GM19455 (cell line): ENCODE data around the gene GARIN6.
A peak's percentile ranks its signal among the peaks of the same experiment; 100 is the strongest.
"Not testable (repeated sequence)": the region's sequence is repeated elsewhere in the genome, so short reads cannot be mapped to it uniquely, and the experiment has no call there.

ENCODE experiments used
- ATAC-seq: cut with Tn5 transposase; IDR thresholded peaks from one replicate; pipeline ENCODE4 v1.9.1; 2021; ENCODE audit not compliant: unreplicated experiment

GARIN6 gene

GRCh38 chr12:99647453-99647852, at the start of gene GARIN6:
Gene GARIN6, plus strand, starts transcription at chr12:99647753. Its CDS starts 422 bp downstream, at chr12:99648175.
- no peak for ATAC-seq

GRCh38 chr12:99598785-99599184, 48.8 kb upstream of the GARIN6 start:
- no peak for ATAC-seq

GRCh38 chr12:99600388-99600787, 47.2 kb upstream of the GARIN6 start:
- ATAC-seq: peak; percentile 67

- no peak for ATAC-seq
Measured at GRCh38 chr12:99609455-99610181, 37.9 kb upstream of the GARIN6 start.

- ATAC-seq: no peak
Measured at GRCh38 chr12:99611117-99611516, 36.4 kb upstream of the GARIN6 start.

- no peak for ATAC-seq
Measured at GRCh38 chr12:99611599-99611998, 36.0 kb upstream of the GARIN6 start.

- no peak for ATAC-seq
Measured at GRCh38 chr12:99618657-99619056, 28.9 kb upstream of the GARIN6 start.

GRCh38 chr12:99619389-99620158, 28.0 kb upstream of the GARIN6 start:
- ATAC-seq: peak; percentile 95

- ATAC-seq: no peak
Measured at GRCh38 chr12:99620159-99620479, 27.4 kb upstream of the GARIN6 start.

GRCh38 chr12:99624591-99624990, 23.0 kb upstream of the GARIN6 start:
- not testable (repeated sequence) for ATAC-seq

- no peak for ATAC-seq
Measured at GRCh38 chr12:99627459-99627858, 20.1 kb upstream of the GARIN6 start.

GRCh38 chr12:99644629-99645028, 2.9 kb upstream of the GARIN6 start:
- no peak for ATAC-seq

- no peak for ATAC-seq
Measured at GRCh38 chr12:99648183-99648582, 630 bp downstream of the GARIN6 start.

- no peak for ATAC-seq
Measured at GRCh38 chr12:99649551-99649950, 2.0 kb downstream of the GARIN6 start.

GRCh38 chr12:99658671-99659349, 11.3 kb downstream of the GARIN6 start:
- no peak for ATAC-seq

- ATAC-seq: no peak
Measured at GRCh38 chr12:99670635-99671034, 23.1 kb downstream of the GARIN6 start.

GRCh38 chr12:99680276-99680675, 32.7 kb downstream of the GARIN6 start:
- no peak for ATAC-seq

GRCh38 chr12:99686142-99686541, 38.6 kb downstream of the GARIN6 start:
- no peak for ATAC-seq

GRCh38 chr12:99695050-99695449, 47.5 kb downstream of the GARIN6 start:
- ATAC-seq: no peak
